ES-I3 (cell line): ENCODE results near the gene LCE1E.

Experiments
- H3K36me3 ChIP-seq: 2 replicates; pipeline ENCODE4 v1.6.1; 2013; ENCODE audit warnings: mild to moderate bottlenecking, low read length, control low read depth, moderate library complexity; ENCODE audit not compliant: insufficient read depth
- H3K4me1 ChIP-seq: 2 replicates; pipeline ENCODE4 v1.6.1; 2013; ENCODE audit warnings: mild to moderate bottlenecking, control low read depth, low read length; ENCODE audit not compliant: insufficient read depth
- H3K9ac ChIP-seq: 2 replicates; pipeline ENCODE4 v1.6.1; 2013; ENCODE audit warnings: low read depth, mild to moderate bottlenecking, low read length, moderate library complexity
- H3K9me3 ChIP-seq: 2 replicates; pipeline ENCODE4 v1.6.1; 2013; ENCODE audit warnings: mild to moderate bottlenecking, low read length, moderate library complexity; ENCODE audit not compliant: control insufficient read depth, insufficient read depth

The LCE1E gene, protein sequence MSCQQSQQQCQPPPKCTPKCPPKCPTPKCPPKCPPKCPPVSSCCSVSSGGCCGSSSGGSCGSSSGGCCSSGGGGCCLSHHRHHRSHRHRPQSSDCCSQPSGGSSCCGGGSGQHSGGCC

GRCh38 chr1:152786077-152786476, at the start of gene LCE1E:
Gene LCE1E (plus strand): TSS chr1:152786257. CDS start chr1:152787300, 1,043 bp downstream.
- Histone ChIP-seq H3K36me3 (no peaks in the 10 kb centered on the region), H3K4me1 (peaks cover 8% of the 10 kb centered on the region; the same call in 1 of the 2 replicates), H3K9ac (no peak within 1 kb of the TSS), H3K9me3 (no peaks in the 10 kb centered on the region)

GRCh38 chr1:152737997-152738396, 48.1 kb upstream of the LCE1E start:
- Histone ChIP-seq H3K36me3 (no peaks in the 10 kb centered on the region), H3K4me1 (no peaks in the 10 kb centered on the region), H3K9ac (no peak overlapping the region), H3K9me3 (no peaks in the 10 kb centered on the region)

GRCh38 chr1:152739841-152740240, 46.2 kb upstream of the LCE1E start:
- Histone ChIP-seq H3K9ac (no peak overlapping the region), H3K9me3 (no peaks in the 10 kb centered on the region), H3K36me3 (no peaks in the 10 kb centered on the region), H3K4me1 (no peaks in the 10 kb centered on the region)

GRCh38 chr1:152741656-152742055, 44.4 kb upstream of the LCE1E start:
- Histone ChIP-seq H3K9ac (no peak overlapping the region), H3K4me1 (no peaks in the 10 kb centered on the region), H3K9me3 (no peaks in the 10 kb centered on the region), H3K36me3 (no peaks in the 10 kb centered on the region)

DNA sequence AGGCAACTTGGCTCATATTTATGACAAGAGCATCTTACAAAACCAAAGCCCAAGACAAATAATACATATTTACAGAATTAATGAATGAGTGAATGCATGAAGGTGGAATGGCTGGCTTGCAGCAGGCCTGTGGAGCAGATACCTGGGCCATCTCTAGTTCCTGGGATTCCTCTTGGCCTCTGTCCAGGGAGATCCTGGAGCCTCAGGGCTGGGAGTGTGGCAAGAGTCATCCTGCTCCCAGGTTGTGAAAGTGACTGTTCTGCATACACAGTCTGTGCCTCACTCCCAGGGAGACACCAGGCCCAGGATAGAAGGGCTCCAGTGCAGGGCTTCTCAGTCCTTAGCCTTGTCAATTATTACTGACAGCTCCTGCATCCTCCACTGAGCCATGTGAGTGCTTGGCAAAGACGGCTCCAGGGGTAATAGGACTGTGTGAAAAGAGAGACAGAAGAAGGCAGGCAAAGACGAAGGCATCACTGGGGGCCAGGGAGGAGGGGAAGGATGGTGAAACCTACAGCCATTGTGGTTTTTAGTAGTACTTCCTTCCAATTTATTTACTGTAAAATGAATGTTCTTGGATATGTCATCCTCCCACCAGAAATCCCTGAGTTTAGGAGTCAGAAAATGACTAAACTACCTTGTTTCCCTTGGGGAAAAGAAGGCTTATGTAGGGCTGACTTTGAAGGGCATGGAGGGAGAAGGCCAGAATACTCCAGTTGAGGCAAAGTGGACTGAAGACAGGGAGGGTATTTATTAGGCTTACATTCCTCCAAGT, 42.5 kb upstream of the LCE1E start:
- Histone ChIP-seq H3K36me3 (no peaks in the 10 kb centered on the region), H3K9ac (no peak overlapping the region), H3K9me3 (no peaks in the 10 kb centered on the region), H3K4me1 (no peaks in the 10 kb centered on the region)

- no peaks in the 10 kb centered on the region for H3K4me1 ChIP-seq
- H3K9ac ChIP-seq: no peak overlapping the region
- no peaks in the 10 kb centered on the region for H3K36me3 ChIP-seq
- no peaks in the 10 kb centered on the region for H3K9me3 ChIP-seq
Observed at GRCh38 chr1:152745289-152745704, 40.8 kb upstream of the LCE1E start.

DNA sequence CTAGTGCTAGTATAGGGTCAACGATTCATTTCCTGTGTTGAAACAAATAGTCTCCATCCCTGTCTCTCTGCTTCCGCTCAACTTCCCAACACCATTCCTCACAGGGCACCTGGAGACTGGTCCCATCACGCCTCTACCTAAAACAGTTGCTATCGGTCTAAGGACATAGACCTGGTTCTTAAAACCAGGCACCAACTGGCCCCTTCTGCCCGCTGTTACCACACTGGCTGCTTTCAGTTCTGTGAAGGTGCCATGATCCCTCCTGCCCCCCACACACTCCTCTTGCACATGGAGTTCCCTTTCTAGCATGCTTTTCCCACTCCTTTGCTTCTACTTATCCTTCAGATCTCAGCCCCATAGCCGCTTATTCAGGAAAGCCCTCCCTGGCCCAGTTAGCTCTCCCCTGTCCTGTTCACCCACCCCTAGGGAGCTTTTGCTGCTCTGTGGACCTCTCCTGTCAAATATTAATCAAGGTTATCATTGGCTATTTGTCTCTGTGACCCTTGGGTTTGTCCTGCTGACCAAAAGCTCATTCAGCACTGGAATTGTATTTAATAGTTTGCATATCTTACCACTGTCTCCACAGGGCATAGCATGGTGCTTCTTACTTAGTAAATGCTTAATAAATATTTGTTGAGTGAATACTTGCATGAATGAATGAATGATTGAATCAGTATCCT, 40.2 kb upstream of the LCE1E start:
- Histone ChIP-seq H3K9me3 (no peaks in the 10 kb centered on the region), H3K36me3 (no peaks in the 10 kb centered on the region), H3K9ac (no peak overlapping the region), H3K4me1 (no peaks in the 10 kb centered on the region)

DNA sequence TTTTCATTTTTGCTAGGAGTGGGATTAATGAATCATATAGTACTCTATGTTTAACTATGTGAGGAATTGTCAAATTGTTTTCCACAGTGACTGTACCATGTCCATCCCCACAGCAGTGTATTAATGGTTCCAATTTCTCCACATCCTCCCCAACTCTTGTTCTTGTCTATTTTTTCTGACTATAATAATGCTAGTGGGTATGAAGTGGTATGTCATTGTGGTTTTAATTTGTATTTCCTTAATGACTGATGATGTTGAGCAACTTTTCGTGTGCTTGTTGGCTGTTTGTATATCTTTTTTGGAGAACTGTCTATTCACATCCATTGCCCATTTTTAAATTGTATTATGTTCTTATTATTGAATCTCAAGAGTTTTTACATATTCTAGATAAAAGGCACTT, 38.2 kb upstream of the LCE1E start:
- Histone ChIP-seq H3K36me3 (no peaks in the 10 kb centered on the region), H3K9me3 (no peaks in the 10 kb centered on the region), H3K9ac (no peak overlapping the region)

GRCh38 chr1:152752225-152752624, 33.8 kb upstream of the LCE1E start:
- no peaks in the 10 kb centered on the region for H3K4me1 ChIP-seq
- no peaks in the 10 kb centered on the region for H3K9me3 ChIP-seq
- no peaks in the 10 kb centered on the region for H3K36me3 ChIP-seq
- H3K9ac ChIP-seq: no peak overlapping the region

More for the DNA sequence above, 38.2 kb upstream of the LCE1E start:
- H3K4me1 ChIP-seq: no peaks in the 10 kb centered on the region

DNA sequence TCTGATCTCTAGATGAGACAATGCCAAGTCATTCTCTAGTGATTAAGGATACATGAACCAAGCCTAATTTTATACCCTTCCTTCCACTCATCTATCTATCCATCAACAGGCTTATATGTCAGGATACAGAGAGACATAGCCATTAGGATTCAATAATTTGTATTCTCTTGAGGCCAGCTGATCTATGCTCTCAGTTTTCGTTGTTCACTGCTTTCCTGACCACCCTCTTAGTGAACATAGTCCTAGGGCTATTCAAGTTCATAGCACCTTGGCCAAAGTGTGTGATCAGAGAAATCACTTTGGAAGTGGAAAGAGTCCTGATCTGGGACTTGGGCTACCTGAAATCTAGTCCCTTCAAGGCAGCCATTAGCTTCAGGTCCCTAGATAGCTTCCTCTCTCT, 32.5 kb upstream of the LCE1E start:
- no peaks in the 10 kb centered on the region for H3K4me1 ChIP-seq
- no peaks in the 10 kb centered on the region for H3K9me3 ChIP-seq

DNA sequence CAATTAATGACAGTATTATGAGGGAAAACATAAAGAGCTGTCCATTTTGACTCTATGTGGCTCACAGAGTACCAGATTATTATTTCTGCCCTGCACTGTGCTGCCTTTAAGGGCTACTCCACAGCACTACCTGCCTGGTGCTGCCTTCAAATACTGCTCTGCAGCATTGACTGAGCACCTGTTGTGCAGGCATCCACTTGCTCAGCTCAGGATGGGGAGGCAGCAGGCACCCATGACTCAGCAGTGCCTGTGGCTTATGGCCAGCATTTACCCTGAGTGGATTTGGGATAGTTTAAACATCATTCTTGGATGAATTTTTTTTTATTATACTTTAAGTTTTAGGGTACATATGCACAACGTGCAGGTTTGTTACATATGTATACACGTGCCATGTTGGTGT, 29.2 kb upstream of the LCE1E start:
- no peak overlapping the region for H3K9ac ChIP-seq
- no peaks in the 10 kb centered on the region for H3K4me1 ChIP-seq
- no peaks in the 10 kb centered on the region for H3K9me3 ChIP-seq
- H3K36me3 ChIP-seq: no peaks in the 10 kb centered on the region

More for the DNA sequence above, 32.5 kb upstream of the LCE1E start:
- H3K9ac ChIP-seq: no peak overlapping the region
- H3K36me3 ChIP-seq: no peaks in the 10 kb centered on the region

DNA sequence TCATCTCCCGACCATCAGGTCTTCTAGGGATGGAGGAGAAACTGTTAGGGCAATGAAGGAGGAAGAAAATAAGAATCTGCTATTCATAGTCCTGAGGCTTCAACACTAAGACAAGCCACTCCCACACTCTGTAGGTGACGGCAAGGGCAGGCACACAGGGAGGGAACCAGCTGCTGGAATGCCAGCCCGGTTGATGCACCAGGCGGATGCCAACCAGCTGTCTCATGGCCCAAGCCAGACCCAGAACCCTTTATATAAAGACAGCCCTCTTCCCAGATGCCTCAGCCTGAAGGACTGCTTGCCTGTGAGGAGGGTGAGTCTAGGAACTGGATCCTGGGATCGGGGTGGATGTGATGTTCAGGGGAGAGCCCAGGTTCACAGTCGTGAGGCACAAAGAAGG, 28.3 kb upstream of the LCE1E start, which contains the start of gene KPRP:
Gene KPRP (plus strand): TSS at position 279 of the 400 bp plus-strand sequence. CDS start 1,564 bp downstream, outside the sequence.
- Histone ChIP-seq H3K36me3 (no peaks in the 10 kb centered on the region), H3K9me3 (no peaks in the 10 kb centered on the region), H3K9ac (no peak within 1 kb of the TSS), H3K4me1 (no peaks in the 10 kb centered on the region)

DNA sequence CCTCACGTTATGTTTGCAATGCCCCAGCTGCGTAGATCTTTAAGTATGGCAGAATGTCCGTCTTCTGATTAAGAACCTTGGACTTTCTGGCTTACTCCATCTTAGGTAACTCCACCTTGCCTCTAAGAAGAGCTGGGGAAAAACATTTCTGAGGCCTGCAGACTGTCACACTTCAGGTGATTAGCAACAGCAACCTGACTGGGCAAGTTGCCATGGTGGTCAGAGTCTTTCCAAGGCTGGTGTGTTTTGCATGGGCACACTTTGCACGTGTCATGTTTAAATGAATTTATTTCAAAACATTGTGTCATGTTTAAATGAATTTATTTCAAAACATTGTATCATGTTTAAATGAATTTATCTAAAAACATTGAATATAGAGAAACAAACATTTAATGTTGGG, 27.4 kb upstream of the LCE1E start:
- H3K9me3 ChIP-seq: no peaks in the 10 kb centered on the region
- no peaks in the 10 kb centered on the region for H3K36me3 ChIP-seq
- no peaks in the 10 kb centered on the region for H3K4me1 ChIP-seq
- no peak overlapping the region for H3K9ac ChIP-seq

GRCh38 chr1:152759453-152760173, 26.4 kb upstream of the LCE1E start:
- H3K4me1 ChIP-seq: no peaks in the 10 kb centered on the region

More at GRCh38 chr1:152759453-152760173, 26.4 kb upstream of the LCE1E start:
- no peaks in the 10 kb centered on the region for H3K9me3 ChIP-seq
- no peak overlapping the region for H3K9ac ChIP-seq
- no peaks in the 10 kb centered on the region for H3K36me3 ChIP-seq
